ENCODE data around the gene EML6. TPM values are rescaled to one million over a fixed set of nuclear protein-coding genes. Genes with fewer than 3 reads are reported as not detected.

The EML6 gene
- total and polyA plus RNA-seq, 3 donors from 2014 or later: 7.6 to 17.3 (median 12.1) TPM

GRCh38 chr2:54908591-54908990, 185.1 kb downstream of the EML6 start:
- intact Hi-C loops (cut with DNase I; ENCODE audit: low total_unique reads): no loop called here
- no peak for TF ChIP-seq POLR2A (IDR thresholded peaks at IDR 0.05)
- TF ChIP-seq CTCF (IDR thresholded peaks at IDR 0.05): no peak
- Histone ChIP-seq H3K36me3 (ENCODE audit: low read depth, missing control alignments) (no peaks in the 10 kb centered on the region), H3K27me3 (no peaks in the 10 kb centered on the region), H3K4me1 (no peaks in the 10 kb centered on the region), H3K4me3 (no peak overlapping the region), H3K9me3 (no peaks in the 10 kb centered on the region), H3K27ac (no peak overlapping the region)
- WGBS, 2 donors: 89 to 94% methylated on average over 6 of the region's 6 CpGs
- DNase-seq: no peak

- intact Hi-C loops (cut with DNase I; ENCODE audit: low total_unique reads): no loop called here
- no peak for DNase-seq
- WGBS, 2 donors: 79 to 91% methylated on average over 3 of the region's 3 CpGs
- Histone ChIP-seq H3K4me3 (no peak overlapping the region), H3K27me3 (no peaks in the 10 kb centered on the region), H3K4me1 (no peaks in the 10 kb centered on the region), H3K27ac (no peak overlapping the region), H3K36me3 (ENCODE audit: low read depth, missing control alignments) (no peaks in the 10 kb centered on the region), H3K9me3 (no peaks in the 10 kb centered on the region)
- TF ChIP-seq POLR2A (IDR thresholded peaks at IDR 0.05) (no peak), CTCF (IDR thresholded peaks at IDR 0.05) (no peak)
Measured at GRCh38 chr2:54909001-54909400, 185.5 kb downstream of the EML6 start.

- no peak for TF ChIP-seq CTCF (IDR thresholded peaks at IDR 0.05)
- no peak for TF ChIP-seq POLR2A (IDR thresholded peaks at IDR 0.05)
- no peaks in the 10 kb centered on the region for H3K27me3 ChIP-seq
- no peaks in the 10 kb centered on the region for H3K9me3 ChIP-seq
- intact Hi-C loops (cut with DNase I; ENCODE audit: low total_unique reads): no loop called here
- no peaks in the 10 kb centered on the region for H3K36me3 ChIP-seq (ENCODE audit: low read depth, missing control alignments)
- DNase-seq: no peak
- 81 to 94% methylated on average over 4 of the region's 4 CpGs for WGBS, 2 donors
- no peak overlapping the region for H3K27ac ChIP-seq
- no peaks in the 10 kb centered on the region for H3K4me1 ChIP-seq
- no peak overlapping the region for H3K4me3 ChIP-seq
Measured at GRCh38 chr2:54912305-54912704, 188.8 kb downstream of the EML6 start.

- no peak for DNase-seq
- H3K36me3 ChIP-seq (ENCODE audit: low read depth, missing control alignments): no peaks in the 10 kb centered on the region
- no peaks in the 10 kb centered on the region for H3K4me1 ChIP-seq
- no peaks in the 10 kb centered on the region for H3K9me3 ChIP-seq
- no peak overlapping the region for H3K4me3 ChIP-seq
- H3K27ac ChIP-seq: no peak overlapping the region
- TF ChIP-seq CTCF (IDR thresholded peaks at IDR 0.05) (no peak), POLR2A (IDR thresholded peaks at IDR 0.05) (no peak)
- intact Hi-C loops (cut with DNase I; ENCODE audit: low total_unique reads): no loop called here
- H3K27me3 ChIP-seq: no peaks in the 10 kb centered on the region
- WGBS, 2 donors: 80 to 90% methylated on average over 1 of the region's 1 CpG
Measured at GRCh38 chr2:54912893-54913292, 189.4 kb downstream of the EML6 start.

- WGBS, 2 donors: 93 to 100% methylated on average over 2 of the region's 2 CpGs
- H3K4me1 ChIP-seq: no peaks in the 10 kb centered on the region
- no peaks in the 10 kb centered on the region for H3K36me3 ChIP-seq (ENCODE audit: low read depth, missing control alignments)
- no peak overlapping the region for H3K4me3 ChIP-seq
- H3K27ac ChIP-seq: no peak overlapping the region
- DNase-seq: no peak
- no peaks in the 10 kb centered on the region for H3K27me3 ChIP-seq
- TF ChIP-seq CTCF (IDR thresholded peaks at IDR 0.05) (no peak), POLR2A (IDR thresholded peaks at IDR 0.05) (no peak)
- no peaks in the 10 kb centered on the region for H3K9me3 ChIP-seq
- intact Hi-C loops (cut with DNase I; ENCODE audit: low total_unique reads): no loop called here
Measured at GRCh38 chr2:54914637-54915036, 191.2 kb downstream of the EML6 start.
